Epidermal melanocyte (primary cell): ENCODE results near the gene PITX3.
A peak's percentile ranks its signal among the peaks of the same experiment; 100 is the strongest.

Experiments used
- DNase-seq: peaks from one replicate; pipeline ENCODE4 v3.0.0; 2011; ENCODE audit warnings: low spot score; ENCODE audit not compliant: insufficient read length

The PITX3 gene

DNA sequence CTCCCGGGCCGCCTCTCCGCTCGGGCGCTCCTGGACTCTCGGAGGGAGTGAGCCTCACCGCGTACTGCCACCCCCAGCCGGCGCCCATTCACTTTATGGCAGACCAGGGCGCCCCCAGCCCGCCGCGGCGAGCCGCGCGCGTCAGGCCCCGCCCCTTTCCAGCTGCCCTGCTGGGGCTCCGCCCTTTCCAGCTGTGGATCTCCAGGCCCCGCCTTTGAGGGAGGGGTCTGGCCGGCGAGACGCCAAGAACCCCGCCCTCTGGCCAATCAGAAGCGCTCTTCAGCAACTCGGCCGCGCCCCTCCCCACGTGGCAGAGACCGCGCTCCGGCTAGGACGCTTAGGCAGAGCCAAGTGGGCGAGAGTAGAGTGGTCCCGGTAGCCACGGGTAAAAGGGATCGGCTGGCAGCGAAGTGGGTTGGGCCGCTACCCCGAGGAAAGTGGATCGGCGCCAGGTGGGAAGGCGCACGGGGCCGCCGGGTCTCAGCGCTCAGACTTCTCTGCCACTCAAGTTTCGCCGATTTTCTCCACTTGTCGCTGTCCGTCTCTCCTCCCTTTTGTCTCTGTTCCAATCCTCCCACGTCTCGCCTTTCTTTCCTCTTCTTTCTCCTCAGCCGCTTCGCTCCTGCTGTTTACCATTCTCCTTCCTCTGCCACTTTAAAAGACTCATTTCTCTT, at the start of gene PITX3:
Gene PITX3, minus strand, starts transcription at position 69 of the 674 bp plus-strand sequence. CDS start 9,432 bp downstream, outside the sequence.
- peak; percentile 98 for DNase-seq

DNA sequence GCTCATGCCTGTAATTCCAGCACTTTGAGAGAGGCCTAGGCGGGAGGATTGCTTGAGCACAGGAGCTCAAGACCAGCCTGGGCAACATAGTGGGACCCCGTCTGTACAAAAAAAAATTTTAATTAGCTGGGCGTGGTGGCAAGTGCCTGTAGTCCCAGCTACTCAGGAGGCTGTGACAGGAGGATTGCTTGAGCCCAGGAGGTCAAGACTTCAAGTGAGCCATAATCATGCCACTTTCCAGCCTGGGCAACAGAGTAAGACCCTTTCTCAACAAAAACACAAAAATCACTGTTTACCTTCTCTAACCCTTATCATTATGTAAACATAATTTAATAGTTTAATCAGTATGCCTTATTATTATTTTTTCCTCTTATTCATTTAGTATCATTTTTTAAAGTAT, 48.5 kb upstream of the PITX3 start:
- DNase-seq: no peak

DNA sequence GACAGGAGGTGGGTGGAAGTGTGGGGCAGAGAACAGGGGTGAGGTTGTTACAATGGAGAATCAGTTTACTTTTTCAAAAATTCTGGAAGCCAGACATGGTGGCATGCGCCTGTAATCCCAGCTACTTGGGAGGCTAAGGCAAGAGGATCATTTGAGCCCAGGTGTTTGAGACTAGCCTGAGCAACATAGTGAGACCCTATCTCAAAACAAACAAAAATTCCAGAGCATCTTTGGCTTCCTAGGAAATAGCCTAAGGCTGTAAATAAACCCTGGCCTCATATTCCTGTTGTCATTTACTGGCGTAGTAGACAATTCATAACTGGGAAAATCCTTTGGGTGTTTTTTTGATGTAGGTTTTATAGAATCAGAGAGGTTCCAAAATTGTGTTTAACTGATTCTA, 48.0 kb upstream of the PITX3 start:
- DNase-seq: no peak

- DNase-seq: no peak
Observed at GRCh38 chr10:102287991-102288390, 46.7 kb upstream of the PITX3 start.

- no peak for DNase-seq
Observed at GRCh38 chr10:102287538-102287937, 46.2 kb upstream of the PITX3 start.

GRCh38 chr10:102286216-102286615, 44.9 kb upstream of the PITX3 start:
- no peak for DNase-seq

DNA sequence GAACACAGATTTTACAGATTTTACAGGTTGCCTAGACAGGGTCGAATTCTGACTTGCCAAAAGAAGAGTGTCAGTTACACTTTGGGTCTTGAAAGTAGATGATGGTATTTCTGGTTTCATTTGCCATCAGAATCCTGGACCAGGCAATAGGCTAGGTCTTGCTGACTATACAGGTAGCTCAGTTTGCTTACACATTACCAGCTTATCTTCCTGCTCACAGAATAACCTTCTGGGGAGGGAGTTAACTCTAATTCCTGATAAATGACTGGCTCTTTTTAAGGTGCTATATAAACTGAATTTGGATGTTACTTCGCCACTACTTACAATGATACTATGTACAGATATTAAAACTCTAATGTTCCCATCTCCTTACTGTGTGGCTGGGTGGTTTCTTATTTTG, 43.8 kb upstream of the PITX3 start:
- DNase-seq: no peak

DNA sequence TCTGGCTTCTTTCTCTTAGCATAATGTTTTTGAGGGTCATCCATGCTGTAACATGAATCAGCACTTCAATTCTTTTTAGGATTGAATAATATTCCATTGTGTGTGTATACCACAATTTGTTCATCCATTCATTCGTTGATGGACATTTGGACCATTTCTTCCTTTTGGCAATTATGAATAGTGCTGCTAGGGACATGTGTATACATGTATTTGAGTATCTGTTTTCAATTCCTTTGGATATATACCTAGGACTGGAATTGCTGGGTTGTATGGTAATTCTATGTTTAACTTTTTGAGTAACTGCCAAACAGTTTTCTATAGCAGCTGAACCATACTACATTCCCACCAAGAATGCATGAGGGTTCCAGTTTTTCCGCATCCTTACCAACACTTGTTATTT, 43.2 kb upstream of the PITX3 start:
- no peak for DNase-seq

DNA sequence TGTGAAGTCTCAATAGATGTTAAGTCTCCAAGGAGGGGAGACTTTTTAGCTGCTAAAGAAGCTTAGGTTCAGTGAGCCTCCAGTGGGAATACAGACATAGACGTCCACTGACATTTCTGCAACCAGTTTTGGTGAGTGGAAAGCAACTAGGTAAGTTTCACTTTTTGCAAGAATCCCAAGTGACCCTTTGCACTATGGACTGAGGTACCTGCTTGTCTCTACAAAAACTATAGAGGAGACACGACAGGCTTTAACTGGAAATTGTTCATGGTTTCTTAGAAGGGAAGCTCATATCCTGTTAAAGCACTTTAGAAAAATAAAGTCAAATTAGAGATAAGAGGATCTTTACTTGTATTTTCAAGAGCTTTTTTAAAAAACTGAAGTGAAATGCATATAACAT, 42.6 kb upstream of the PITX3 start:
- no peak for DNase-seq

DNA sequence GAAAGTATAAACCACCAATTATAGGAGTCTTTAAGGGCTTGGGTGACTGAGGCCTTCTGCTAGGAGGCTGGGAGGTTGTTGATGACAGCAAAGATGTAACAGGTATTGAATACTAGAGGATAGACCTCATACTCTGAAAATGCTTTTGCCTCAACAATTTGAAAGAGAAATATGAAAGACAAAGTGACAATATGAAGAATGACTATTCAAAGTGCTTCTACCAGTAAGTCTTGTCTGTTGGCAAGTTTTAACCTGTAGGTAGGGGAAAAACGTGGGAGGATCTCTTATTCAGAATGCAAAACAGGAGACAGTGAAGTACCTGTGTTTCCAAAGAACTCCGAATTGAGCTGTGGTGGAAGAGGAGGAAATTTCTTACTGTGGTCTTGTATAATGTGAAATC, 42.2 kb upstream of the PITX3 start:
- no peak for DNase-seq

DNA sequence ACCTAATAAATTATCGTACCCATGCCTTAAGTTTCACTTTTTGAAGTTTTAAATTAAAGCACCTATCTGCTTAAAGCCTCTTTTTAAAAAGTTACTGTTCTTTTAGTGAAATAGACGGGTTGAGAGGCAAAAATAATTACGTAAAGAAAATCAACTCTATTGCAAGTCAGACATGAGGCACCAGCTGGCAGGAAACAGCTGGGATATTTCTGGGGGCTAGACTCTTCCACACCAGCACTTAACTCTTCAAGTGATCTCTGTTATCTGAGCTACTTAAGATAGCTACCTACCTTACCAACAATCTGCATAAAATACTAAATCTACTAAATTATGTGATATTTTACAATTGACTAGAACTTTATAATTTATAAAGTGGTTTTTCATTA, 39.8 kb upstream of the PITX3 start:
- no peak for DNase-seq

- DNase-seq: no peak
Observed at GRCh38 chr10:102280397-102281101, 39.2 kb upstream of the PITX3 start.

GRCh38 chr10:102279104-102279503, 37.8 kb upstream of the PITX3 start:
- no peak for DNase-seq

GRCh38 chr10:102275343-102275742, 34.0 kb upstream of the PITX3 start:
- DNase-seq: no peak

GRCh38 chr10:102274062-102274461, 32.8 kb upstream of the PITX3 start:
- no peak for DNase-seq

DNA sequence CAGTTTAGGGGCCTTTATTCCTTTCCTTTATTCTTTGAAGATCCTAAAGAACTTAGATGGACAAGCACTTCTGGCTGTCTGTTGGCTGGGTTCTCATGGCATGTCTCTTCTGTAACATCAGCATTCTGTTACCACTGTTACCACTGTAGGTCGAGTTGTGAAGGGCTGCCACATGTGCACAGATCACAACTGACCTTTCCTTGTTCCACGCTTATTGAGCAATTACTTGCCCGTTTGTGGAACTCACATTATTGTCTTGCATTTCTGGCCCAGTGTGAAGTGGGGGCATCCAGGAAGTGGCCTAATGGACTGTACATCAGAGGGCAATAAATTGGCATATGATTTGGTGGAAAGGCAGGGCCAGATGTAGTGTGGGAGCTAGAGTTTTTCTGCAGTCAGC, 27.7 kb upstream of the PITX3 start:
- no peak for DNase-seq

DNA sequence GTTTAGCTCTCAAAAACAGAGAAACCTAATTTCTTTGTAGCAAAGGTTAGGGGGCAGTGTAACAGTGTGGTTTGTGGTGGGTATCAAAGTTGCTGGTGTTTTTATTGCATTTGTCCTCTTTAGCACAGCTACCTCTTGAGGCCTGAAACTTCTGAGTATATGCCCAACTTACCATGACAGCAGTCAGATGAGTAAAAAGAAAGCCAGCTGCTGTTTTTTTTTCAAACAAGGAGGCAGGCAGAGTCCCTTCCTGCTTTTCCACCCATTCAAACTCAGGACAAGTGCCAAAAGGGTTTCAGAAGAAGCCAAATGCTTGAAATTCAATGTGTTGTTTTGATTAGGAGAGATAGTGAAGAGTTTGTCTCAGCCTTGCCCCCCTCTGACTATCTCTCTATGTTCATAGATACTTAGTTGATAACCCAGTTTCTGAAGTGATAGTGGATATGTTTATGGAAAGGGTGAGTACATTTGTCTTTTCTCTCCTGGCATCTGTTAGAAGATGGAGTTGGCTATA, 27.1 kb upstream of the PITX3 start:
- DNase-seq: no peak

DNA sequence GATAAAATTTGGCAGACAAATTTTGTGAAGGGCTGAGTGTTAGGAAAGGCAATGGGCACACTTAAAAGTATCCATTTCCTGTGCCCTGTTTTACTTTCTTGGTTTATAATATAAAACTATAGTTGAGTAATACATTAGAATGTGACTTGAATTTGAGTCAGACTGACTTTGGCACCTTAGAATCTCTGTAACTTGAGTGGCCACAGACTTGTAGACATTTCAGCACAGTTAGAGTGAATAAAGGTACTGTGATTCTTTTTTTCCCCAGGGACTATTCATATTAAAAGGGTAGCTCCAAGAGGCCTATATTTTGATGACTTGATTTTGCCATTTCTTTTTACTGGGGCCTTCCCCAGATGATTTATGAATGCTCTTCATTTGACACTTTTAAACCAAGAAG, 26.4 kb upstream of the PITX3 start:
- no peak for DNase-seq

DNA sequence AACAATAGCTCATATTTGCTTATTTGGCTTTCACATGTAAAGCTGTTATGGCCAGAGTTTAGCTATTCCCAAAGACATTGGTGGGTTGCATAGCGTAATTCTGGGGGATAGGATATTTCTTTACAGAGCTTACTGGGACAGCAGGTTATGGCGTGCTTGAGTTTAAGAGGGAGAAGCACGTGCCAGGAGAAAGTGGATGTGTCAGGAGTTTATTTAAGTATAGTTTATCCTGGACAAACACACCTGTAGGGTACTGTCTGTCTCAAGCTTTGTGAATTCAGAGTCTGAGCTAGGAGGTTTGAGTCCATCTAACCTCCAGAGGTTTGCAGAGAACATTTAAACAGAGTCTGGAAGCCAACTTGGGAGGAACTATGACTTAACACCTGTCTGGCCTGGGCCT, 25.4 kb upstream of the PITX3 start:
- DNase-seq: no peak

GRCh38 chr10:102264371-102264770, 23.1 kb upstream of the PITX3 start:
- no peak for DNase-seq

DNA sequence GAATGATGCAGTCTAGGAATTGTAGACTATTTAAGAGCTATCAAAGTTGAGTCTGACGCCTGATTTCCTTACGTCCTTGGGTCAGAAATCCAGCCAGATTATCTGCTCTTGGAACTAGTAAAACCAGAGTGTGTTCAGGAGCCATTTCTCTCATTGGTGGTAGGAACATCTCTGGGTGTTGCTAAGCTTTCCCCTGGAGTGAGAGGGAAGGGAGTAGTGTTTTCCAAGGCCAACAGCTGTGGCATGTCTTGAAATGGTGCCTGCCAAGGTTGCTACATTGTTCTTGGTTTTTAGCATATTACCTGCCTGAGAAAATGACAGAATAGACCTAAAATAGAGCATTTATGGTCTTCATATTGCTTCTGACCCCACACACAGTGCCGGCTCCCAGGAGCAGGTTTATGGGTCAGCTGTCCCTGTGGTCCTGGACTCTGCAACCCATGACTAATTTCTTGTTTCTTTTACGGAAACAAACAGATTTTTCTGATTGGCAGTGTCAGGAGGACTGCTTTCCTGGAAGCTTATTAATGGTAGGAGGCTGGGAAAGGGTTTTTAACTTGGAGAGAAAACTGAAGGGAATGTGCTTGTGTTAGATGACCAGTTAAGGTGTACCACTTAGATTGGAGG, 21.5 kb upstream of the PITX3 start:
- no peak for DNase-seq

- DNase-seq: no peak
Observed at GRCh38 chr10:102261842-102262241, 20.5 kb upstream of the PITX3 start.

DNA sequence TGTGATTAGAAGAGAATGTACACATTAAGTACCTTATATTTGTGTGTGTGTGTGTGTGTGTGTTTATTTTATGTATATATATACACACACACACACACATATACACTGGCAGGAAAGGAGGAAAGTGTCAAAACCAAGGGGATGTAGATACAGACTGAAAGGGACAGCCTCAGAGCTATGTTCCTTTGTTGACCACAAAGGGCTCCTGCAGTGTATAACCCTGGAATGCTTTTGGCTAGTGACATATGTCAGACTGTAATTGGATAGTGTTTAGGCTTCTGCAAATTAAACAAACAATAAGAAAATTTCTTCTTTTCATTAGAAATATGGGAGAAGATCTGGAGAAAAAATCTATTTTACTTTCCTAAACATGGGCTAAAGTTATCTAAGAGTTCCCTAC, 19.9 kb upstream of the PITX3 start:
- no peak for DNase-seq
